ENCODE data around the gene MED15.

MED15 gene

GRCh38 chr22:20526305-20526627 lies 18.9 kb downstream of the MED15 start:
- TF ChIP-seq, protein P1, sequence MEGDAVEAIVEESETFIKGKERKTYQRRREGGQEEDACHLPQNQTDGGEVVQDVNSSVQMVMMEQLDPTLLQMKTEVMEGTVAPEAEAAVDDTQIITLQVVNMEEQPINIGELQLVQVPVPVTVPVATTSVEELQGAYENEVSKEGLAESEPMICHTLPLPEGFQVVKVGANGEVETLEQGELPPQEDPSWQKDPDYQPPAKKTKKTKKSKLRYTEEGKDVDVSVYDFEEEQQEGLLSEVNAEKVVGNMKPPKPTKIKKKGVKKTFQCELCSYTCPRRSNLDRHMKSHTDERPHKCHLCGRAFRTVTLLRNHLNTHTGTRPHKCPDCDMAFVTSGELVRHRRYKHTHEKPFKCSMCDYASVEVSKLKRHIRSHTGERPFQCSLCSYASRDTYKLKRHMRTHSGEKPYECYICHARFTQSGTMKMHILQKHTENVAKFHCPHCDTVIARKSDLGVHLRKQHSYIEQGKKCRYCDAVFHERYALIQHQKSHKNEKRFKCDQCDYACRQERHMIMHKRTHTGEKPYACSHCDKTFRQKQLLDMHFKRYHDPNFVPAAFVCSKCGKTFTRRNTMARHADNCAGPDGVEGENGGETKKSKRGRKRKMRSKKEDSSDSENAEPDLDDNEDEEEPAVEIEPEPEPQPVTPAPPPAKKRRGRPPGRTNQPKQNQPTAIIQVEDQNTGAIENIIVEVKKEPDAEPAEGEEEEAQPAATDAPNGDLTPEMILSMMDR (IDR thresholded peaks at IDR 0.05; ENCODE audit: borderline replicate concordance, extremely low read depth, low read length, poor library complexity, severe bottlenecking), result no peak
- no peak for TF ChIP-seq EZH2 (IDR thresholded peaks at IDR 0.05; ENCODE audit: borderline replicate concordance, low read depth, low read length, severe bottlenecking)
- H3K9ac ChIP-seq (ENCODE audit: low read depth, low read length), result no peak overlapping the region
- ATAC-seq (ENCODE audit: insufficient read depth, low read depth), result no peak
- no peak for DNase-seq
- H4K20me1 ChIP-seq (ENCODE audit: insufficient read depth, low read length), result peaks cover 77% of the 10 kb centered on the region
- H3K9me3 ChIP-seq (ENCODE audit: insufficient read depth, low read length, severe bottlenecking), result no peaks in the 10 kb centered on the region
- no peak overlapping the region for H3K4me3 ChIP-seq (ENCODE audit: low read depth in 1 of 2, low read length in 2 of 2)
- peaks cover 93% of the 10 kb centered on the region for H3K79me2 ChIP-seq (ENCODE audit: insufficient read depth, low read length)
- peaks cover 61% of the 10 kb centered on the region for H3K36me3 ChIP-seq (ENCODE audit: insufficient read depth, low read length)
- no peak overlapping the region for H2AFZ ChIP-seq (ENCODE audit: low read depth, low read length)
- peaks cover 19% of the 10 kb centered on the region for H3K4me1 ChIP-seq (ENCODE audit: insufficient read depth, low read length)
- no peak overlapping the region for H3K27ac ChIP-seq (ENCODE audit: low read length)
- no peak overlapping the region for H3K4me2 ChIP-seq (ENCODE audit: insufficient read depth, low read length)
- H3K27me3 ChIP-seq (ENCODE audit: insufficient read depth, low read length, poor library complexity), result no peaks in the 10 kb centered on the region

DNA sequence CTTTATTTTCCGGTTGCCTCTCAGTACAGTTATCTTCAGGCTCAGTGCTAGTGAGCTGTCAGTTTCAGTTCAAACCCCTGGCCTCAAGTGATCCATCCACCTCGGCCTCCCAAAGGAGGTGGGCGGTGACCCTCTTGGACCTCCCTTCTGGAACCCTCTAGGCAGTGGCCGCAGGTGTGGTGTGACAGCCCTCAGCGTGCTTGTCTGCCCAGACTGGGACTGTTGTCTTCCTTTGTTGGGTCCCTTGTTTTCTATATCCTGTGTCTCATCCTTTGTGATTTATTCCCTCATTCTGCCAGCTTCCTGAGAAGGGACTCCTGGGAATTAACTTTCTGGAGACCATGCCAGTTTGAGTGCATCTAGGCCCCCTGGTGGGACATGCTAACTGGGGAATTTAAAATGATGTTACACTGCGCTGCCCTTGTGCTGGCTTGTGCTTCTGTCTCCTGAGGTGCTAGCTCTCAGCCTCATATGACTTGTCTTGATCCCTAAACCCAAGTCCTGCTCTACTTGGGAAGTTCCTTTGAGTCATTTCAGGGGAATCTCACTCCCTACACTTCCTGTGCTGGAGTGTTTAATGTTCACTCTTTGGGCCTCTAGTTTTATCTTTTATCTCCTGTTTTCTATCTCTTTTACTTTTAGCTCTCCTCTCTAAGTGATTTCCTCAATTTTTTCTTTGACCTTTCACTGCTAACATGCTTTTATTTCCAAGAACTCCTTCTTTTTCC lies 19.4 kb downstream of the MED15 start:
- DNase-seq, result no peak
- peaks cover 80% of the 10 kb centered on the region for H4K20me1 ChIP-seq (ENCODE audit: insufficient read depth, low read length)
- H3K4me3 ChIP-seq (ENCODE audit: low read depth in 1 of 2, low read length in 2 of 2), result no peak overlapping the region
- peaks cover 64% of the 10 kb centered on the region for H3K36me3 ChIP-seq (ENCODE audit: insufficient read depth, low read length)
- no peak overlapping the region for H3K27ac ChIP-seq (ENCODE audit: low read length)
- no peaks in the 10 kb centered on the region for H3K27me3 ChIP-seq (ENCODE audit: insufficient read depth, low read length, poor library complexity)
- H3K79me2 ChIP-seq (ENCODE audit: insufficient read depth, low read length), result peaks cover 95% of the 10 kb centered on the region
- no peak overlapping the region for H3K9ac ChIP-seq (ENCODE audit: low read depth, low read length)
- TF ChIP-seq, protein P1 (IDR thresholded peaks at IDR 0.05; ENCODE audit: borderline replicate concordance, extremely low read depth, low read length, poor library complexity, severe bottlenecking), result no peak
- no peak for TF ChIP-seq EZH2 (IDR thresholded peaks at IDR 0.05; ENCODE audit: borderline replicate concordance, low read depth, low read length, severe bottlenecking)
- no peak overlapping the region for H3K4me2 ChIP-seq (ENCODE audit: insufficient read depth, low read length)
- no peak overlapping the region for H2AFZ ChIP-seq (ENCODE audit: low read depth, low read length)
- H3K4me1 ChIP-seq (ENCODE audit: insufficient read depth, low read length), result peaks cover 19% of the 10 kb centered on the region
- ATAC-seq (ENCODE audit: insufficient read depth, low read depth), result no peak
- H3K9me3 ChIP-seq (ENCODE audit: insufficient read depth, low read length, severe bottlenecking), result no peaks in the 10 kb centered on the region

DNA sequence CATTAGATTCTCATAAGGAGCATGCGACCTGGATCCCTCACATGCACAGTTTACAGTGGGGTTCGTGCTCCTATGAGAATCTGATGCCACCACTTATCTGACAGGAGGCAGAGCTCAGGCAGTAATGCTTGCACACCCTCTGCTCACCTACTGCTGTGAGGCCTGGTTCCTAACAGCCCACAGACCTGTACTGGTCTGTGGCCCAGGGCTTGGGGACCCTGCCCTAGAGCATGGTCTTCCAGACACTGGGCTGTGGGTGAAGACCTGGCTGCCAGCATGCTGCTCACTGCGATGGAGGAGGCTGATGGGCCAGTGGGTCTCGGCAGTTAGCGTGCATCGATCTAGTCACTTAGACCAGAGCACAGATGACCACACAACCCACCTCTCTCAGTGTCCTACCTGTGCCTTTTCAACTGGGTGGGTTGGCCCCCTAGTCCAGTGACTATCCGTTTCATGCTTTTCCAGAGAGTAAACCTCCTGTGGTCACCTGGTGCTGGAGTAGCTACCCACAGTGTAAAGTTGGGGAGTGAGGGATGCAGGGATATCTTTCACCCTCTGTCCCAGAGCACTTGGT lies 21.1 kb downstream of the MED15 start:
- DNase-seq (no peak), ATAC-seq (ENCODE audit: insufficient read depth, low read depth) (no peak)
- Histone ChIP-seq H3K27me3 (ENCODE audit: insufficient read depth, low read length, poor library complexity) (no peaks in the 10 kb centered on the region), H3K79me2 (ENCODE audit: insufficient read depth, low read length) (peaks cover 95% of the 10 kb centered on the region), H3K4me2 (ENCODE audit: insufficient read depth, low read length) (no peak overlapping the region), H3K9ac (ENCODE audit: low read depth, low read length) (no peak overlapping the region), H3K27ac (ENCODE audit: low read length) (no peak overlapping the region), H3K9me3 (ENCODE audit: insufficient read depth, low read length, severe bottlenecking) (no peaks in the 10 kb centered on the region), H3K4me1 (ENCODE audit: insufficient read depth, low read length) (peaks cover 8% of the 10 kb centered on the region), H3K36me3 (ENCODE audit: insufficient read depth, low read length) (peaks cover 60% of the 10 kb centered on the region), H2AFZ (ENCODE audit: low read depth, low read length) (no peak overlapping the region), H3K4me3 (ENCODE audit: low read depth in 1 of 2, low read length in 2 of 2) (no peak overlapping the region), H4K20me1 (ENCODE audit: insufficient read depth, low read length) (peaks cover 80% of the 10 kb centered on the region)
- no peak for TF ChIP-seq EZH2 (IDR thresholded peaks at IDR 0.05; ENCODE audit: borderline replicate concordance, low read depth, low read length, severe bottlenecking)
- TF ChIP-seq, protein P1 (IDR thresholded peaks at IDR 0.05; ENCODE audit: borderline replicate concordance, extremely low read depth, low read length, poor library complexity, severe bottlenecking), result no peak
